ENCODE measurements around the gene CREB3L4.
"Not testable (repeated sequence)": the region's sequence is repeated elsewhere in the genome, so short reads cannot be mapped to it uniquely, and the experiment has no call there.

The CREB3L4 gene

DNA sequence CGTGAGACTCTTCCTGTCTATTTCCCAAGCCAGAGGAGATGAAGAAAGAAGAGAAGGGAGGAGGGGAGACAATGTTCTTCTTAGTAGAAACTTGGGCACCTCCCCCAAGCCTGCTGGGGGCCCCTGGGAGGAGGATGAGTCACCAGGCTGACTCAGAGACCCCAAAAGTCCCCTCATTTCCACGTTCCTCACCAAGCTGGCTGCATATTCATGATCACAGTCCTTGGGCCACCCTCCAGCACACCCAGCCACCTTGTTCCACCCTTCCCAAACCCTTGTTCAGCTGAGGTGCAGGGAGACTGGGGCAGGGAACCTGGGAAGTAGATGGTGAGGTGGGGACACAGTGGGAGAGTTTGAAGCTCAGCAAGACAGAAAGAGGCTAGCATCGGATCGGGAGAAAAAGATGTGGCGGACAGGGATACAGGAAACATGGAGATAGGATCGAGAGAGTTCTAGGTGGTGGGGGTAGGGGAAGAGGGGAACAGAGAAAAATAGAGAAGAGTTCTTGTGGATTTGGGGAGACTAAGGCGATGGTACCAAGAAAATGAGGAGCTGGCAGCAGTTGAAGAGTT lies 17.7 kb downstream of the CREB3L4 start:
- H3K27ac ChIP-seq (ENCODE audit: insufficient read depth, low read length, poor library complexity, severe bottlenecking) = no peak overlapping the region
- no peaks in the 10 kb centered on the region for H3K27me3 ChIP-seq (replicated peaks; ENCODE audit: control insufficient read depth, insufficient read depth, low read length, poor library complexity, severe bottlenecking)
- peaks cover 7% of the 10 kb centered on the region for H3K4me1 ChIP-seq (ENCODE audit: control insufficient read depth, insufficient read depth, low read length, poor library complexity, severe bottlenecking)
- no peaks in the 10 kb centered on the region for H3K9me3 ChIP-seq (ENCODE audit: control insufficient read depth, low read length)
- DNase-seq = no peak
- no peak overlapping the region for H3K4me3 ChIP-seq (ENCODE audit: insufficient read depth, low read depth, low read length, poor library complexity, severe bottlenecking)
- no peaks in the 10 kb centered on the region for H3K36me3 ChIP-seq (ENCODE audit: control insufficient read depth, insufficient read depth, low read length)

DNA sequence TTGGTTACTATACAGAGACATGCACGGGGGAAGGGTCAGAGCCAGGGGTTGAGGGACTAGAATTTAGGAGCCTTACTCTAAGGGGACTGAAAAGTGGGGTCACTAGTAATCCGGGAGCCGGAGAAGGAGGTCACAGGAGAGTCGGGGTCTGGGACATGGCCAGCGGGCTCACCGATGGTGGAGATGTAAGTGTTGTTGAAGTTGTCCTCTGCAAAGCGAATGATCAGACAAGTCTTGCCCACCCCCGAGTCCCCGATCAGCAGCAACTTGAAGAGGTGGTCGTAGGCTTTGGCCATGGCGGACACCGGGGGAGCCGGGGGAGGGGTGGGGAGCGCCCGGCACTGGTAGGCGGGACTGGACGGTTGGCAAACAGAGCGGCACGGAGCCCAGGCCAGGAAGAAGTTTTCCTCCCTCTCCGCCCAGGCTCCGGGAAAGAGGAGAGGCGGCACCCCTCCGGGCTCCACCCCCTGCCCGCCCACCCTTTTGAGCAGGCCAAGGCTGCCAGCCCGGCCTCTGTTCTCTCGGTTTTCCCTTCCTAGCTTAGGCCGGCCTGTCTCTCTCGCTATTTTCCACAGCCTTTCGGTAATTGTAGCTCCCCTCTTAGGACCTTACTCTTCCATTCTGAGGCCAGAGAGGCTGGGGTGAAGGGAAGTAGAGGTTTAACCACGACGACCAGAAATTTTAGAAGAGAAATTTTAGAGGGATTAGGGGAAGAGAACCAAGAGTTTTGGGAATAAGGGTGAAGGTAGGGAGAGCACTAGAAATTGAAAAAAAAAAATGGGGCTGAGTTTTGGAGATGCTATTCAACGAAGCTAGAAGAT lies 18.4 kb downstream of the CREB3L4 start, which contains the start of gene RAB13:
Gene RAB13, minus strand, starts transcription at position 399 of the 821 bp plus-strand sequence. Its CDS starts 103 bp downstream, at position 296.
- Histone ChIP-seq H3K9me3 (ENCODE audit: control insufficient read depth, low read length) (no peaks in the 10 kb centered on the region), H3K4me3 (ENCODE audit: insufficient read depth, low read depth, low read length, poor library complexity, severe bottlenecking) (no peak within 1 kb of the TSS), H3K27ac (ENCODE audit: insufficient read depth, low read length, poor library complexity, severe bottlenecking) (peak within 1 kb of the TSS; percentile 41), H3K27me3 (replicated peaks; ENCODE audit: control insufficient read depth, insufficient read depth, low read length, poor library complexity, severe bottlenecking) (no peaks in the 10 kb centered on the region), H3K4me1 (ENCODE audit: control insufficient read depth, insufficient read depth, low read length, poor library complexity, severe bottlenecking) (peaks cover 7% of the 10 kb centered on the region), H3K36me3 (ENCODE audit: control insufficient read depth, insufficient read depth, low read length) (no peaks in the 10 kb centered on the region)
- DNase-seq = no peak

GRCh38 chr1:153987621-153988020 lies 19.9 kb downstream of the CREB3L4 start:
- Histone ChIP-seq H3K27ac (ENCODE audit: insufficient read depth, low read length, poor library complexity, severe bottlenecking) (no peak overlapping the region), H3K36me3 (ENCODE audit: control insufficient read depth, insufficient read depth, low read length) (peaks cover 9% of the 10 kb centered on the region), H3K9me3 (ENCODE audit: control insufficient read depth, low read length) (no peaks in the 10 kb centered on the region), H3K27me3 (replicated peaks; ENCODE audit: control insufficient read depth, insufficient read depth, low read length, poor library complexity, severe bottlenecking) (no peaks in the 10 kb centered on the region), H3K4me3 (ENCODE audit: insufficient read depth, low read depth, low read length, poor library complexity, severe bottlenecking) (no peak overlapping the region), H3K4me1 (ENCODE audit: control insufficient read depth, insufficient read depth, low read length, poor library complexity, severe bottlenecking) (peaks cover 20% of the 10 kb centered on the region)
- DNase-seq = no peak

DNA sequence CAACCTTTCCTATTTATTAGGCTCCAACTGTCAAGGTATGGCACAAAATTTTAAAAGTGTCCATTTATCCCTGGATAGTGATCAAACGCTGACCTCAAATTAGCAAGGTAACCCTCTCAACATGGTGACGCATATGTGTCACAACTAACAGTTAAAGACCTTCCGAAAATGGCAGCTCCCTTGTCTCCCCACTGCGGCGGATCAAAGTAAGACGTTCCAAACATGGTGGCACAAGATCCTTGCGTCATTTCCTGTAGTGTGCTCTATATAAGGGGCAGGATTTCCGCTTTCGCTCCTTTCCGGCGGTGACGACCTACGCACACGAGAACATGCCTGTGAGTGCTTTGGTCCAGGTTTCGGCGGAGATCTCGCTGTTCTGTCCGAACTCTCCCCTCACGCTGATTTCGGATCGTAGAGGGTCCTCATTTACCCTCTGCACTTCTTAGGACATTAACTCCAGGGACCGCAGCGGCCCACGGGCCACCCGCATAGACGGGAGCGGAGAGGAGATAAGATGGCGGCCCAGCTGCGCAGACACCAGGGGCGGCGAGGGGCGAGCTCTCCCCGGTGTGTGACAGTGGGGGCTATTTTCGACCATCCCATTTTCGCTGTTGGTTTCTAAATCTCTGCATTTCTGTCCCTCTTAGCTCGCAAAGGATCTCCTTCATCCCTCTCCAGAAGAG lies 22.9 kb downstream of the CREB3L4 start, which contains the start of gene RPS27:
Gene RPS27, plus strand, starts transcription at position 295 of the 683 bp plus-strand sequence. Its CDS starts 35 bp downstream, at position 330.
- peak within 1 kb of the TSS; percentile 95 for H3K4me3 ChIP-seq (ENCODE audit: insufficient read depth, low read depth, low read length, poor library complexity, severe bottlenecking)
- no peaks in the 10 kb centered on the region for H3K9me3 ChIP-seq (ENCODE audit: control insufficient read depth, low read length)

DNA sequence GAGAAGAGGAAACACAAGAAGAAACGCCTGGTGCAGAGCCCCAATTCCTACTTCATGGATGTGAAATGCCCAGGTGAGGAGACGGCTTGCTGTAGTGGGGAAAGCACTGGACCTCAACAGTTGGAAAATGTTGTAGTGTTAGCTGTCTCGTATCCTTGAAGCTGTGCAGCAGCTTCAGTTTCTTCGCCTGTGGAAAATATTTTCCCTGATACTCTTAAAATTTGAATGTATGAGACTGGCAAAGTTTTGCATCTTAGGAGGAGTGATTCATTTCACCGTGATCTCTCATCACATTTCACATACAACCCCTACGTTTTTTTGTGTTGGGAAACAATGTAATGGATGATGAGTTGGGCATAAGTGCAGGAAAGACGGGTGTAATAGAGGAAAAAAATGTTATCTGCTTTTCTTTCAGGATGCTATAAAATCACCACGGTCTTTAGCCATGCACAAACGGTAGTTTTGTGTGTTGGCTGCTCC lies 23.5 kb downstream of the CREB3L4 start:
- Histone ChIP-seq H3K4me3 (ENCODE audit: insufficient read depth, low read depth, low read length, poor library complexity, severe bottlenecking) (peak overlapping the region; percentile 95), H3K4me1 (ENCODE audit: control insufficient read depth, insufficient read depth, low read length, poor library complexity, severe bottlenecking) (peaks cover 22% of the 10 kb centered on the region), H3K9me3 (ENCODE audit: control insufficient read depth, low read length) (no peaks in the 10 kb centered on the region), H3K27ac (ENCODE audit: insufficient read depth, low read length, poor library complexity, severe bottlenecking) (peak overlapping the region; percentile 98), H3K27me3 (replicated peaks; ENCODE audit: control insufficient read depth, insufficient read depth, low read length, poor library complexity, severe bottlenecking) (no peaks in the 10 kb centered on the region), H3K36me3 (ENCODE audit: control insufficient read depth, insufficient read depth, low read length) (peaks cover 30% of the 10 kb centered on the region)
- no peak for DNase-seq

More for the DNA sequence above, 22.9 kb downstream of the CREB3L4 start, which contains the start of gene RPS27:
- H3K27me3 ChIP-seq (replicated peaks; ENCODE audit: control insufficient read depth, insufficient read depth, low read length, poor library complexity, severe bottlenecking) = no peaks in the 10 kb centered on the region
- H3K36me3 ChIP-seq (ENCODE audit: control insufficient read depth, insufficient read depth, low read length) = peaks cover 28% of the 10 kb centered on the region
- H3K27ac ChIP-seq (ENCODE audit: insufficient read depth, low read length, poor library complexity, severe bottlenecking) = peak within 1 kb of the TSS; percentile 98
- peak; percentile 81 to 88 (median 85) for DNase-seq
- H3K4me1 ChIP-seq (ENCODE audit: control insufficient read depth, insufficient read depth, low read length, poor library complexity, severe bottlenecking) = peaks cover 22% of the 10 kb centered on the region

- no peaks in the 10 kb centered on the region for H3K27me3 ChIP-seq (replicated peaks; ENCODE audit: control insufficient read depth, insufficient read depth, low read length, poor library complexity, severe bottlenecking)
- H3K4me3 ChIP-seq (ENCODE audit: insufficient read depth, low read depth, low read length, poor library complexity, severe bottlenecking) = peak overlapping the region; percentile 95
- peaks cover 30% of the 10 kb centered on the region for H3K36me3 ChIP-seq (ENCODE audit: control insufficient read depth, insufficient read depth, low read length)
- no peaks in the 10 kb centered on the region for H3K9me3 ChIP-seq (ENCODE audit: control insufficient read depth, low read length)
- peak overlapping the region; percentile 98 for H3K27ac ChIP-seq (ENCODE audit: insufficient read depth, low read length, poor library complexity, severe bottlenecking)
- DNase-seq = no peak
- peaks cover 17% of the 10 kb centered on the region for H3K4me1 ChIP-seq (ENCODE audit: control insufficient read depth, insufficient read depth, low read length, poor library complexity, severe bottlenecking)
Measured at GRCh38 chr1:153991806-153992205, 24.1 kb downstream of the CREB3L4 start.

- no peak for DNase-seq
- Histone ChIP-seq H3K36me3 (ENCODE audit: control insufficient read depth, insufficient read depth, low read length) (peaks cover 30% of the 10 kb centered on the region), H3K4me3 (ENCODE audit: insufficient read depth, low read depth, low read length, poor library complexity, severe bottlenecking) (no peak overlapping the region), H3K4me1 (ENCODE audit: control insufficient read depth, insufficient read depth, low read length, poor library complexity, severe bottlenecking) (peaks cover 15% of the 10 kb centered on the region), H3K9me3 (ENCODE audit: control insufficient read depth, low read length) (no peaks in the 10 kb centered on the region), H3K27me3 (replicated peaks; ENCODE audit: control insufficient read depth, insufficient read depth, low read length, poor library complexity, severe bottlenecking) (no peaks in the 10 kb centered on the region), H3K27ac (ENCODE audit: insufficient read depth, low read length, poor library complexity, severe bottlenecking) (no peak overlapping the region)
Measured at GRCh38 chr1:153995202-153995601, 27.5 kb downstream of the CREB3L4 start.

DNA sequence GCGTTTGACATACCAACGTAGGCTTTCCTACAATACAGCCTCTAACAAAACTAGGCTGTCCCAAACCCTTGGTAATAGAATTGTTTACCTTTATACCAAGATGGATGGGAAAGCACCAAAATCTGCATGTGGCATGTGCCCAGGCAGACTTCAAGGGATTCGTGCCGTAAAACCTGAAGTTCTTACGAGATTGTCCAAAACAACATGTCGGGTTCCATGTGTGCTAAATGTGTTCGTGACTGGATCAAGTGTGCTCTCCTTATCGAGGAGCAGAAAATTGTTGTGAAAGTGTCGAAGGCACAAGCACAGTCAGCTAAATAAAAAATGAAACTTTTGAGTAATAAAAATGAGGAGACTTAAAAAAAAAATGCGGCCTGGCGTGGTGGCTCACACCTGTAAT lies 27.9 kb downstream of the CREB3L4 start:
- DNase-seq = no peak
- H3K27me3 ChIP-seq (replicated peaks; ENCODE audit: control insufficient read depth, insufficient read depth, low read length, poor library complexity, severe bottlenecking) = no peaks in the 10 kb centered on the region

DNA sequence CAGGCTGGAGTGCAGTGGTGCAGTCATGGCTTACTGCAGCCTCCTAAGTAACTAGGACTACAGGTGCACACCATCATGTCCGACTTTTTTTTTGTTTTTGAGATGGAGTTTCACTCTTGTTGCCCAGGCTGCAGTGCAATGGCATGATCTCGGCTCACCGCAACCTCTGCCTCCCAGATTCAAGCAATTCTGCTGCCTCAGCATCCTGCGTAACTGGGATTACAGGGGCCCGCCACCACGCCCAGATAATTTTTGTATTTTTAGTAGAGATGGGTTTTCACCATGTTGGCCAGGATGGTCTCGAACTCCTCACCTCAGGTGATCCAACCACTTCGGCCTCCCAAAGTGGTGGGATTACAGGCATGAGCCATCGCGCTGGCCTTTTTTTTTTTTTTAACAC lies 29.2 kb downstream of the CREB3L4 start:
- H3K36me3 ChIP-seq (ENCODE audit: control insufficient read depth, insufficient read depth, low read length) = peaks cover 27% of the 10 kb centered on the region
- not testable (repeated sequence) for H3K4me1 ChIP-seq (ENCODE audit: control insufficient read depth, insufficient read depth, low read length, poor library complexity, severe bottlenecking); H3K9me3 ChIP-seq (ENCODE audit: control insufficient read depth, low read length); DNase-seq; H3K4me3 ChIP-seq (ENCODE audit: insufficient read depth, low read depth, low read length, poor library complexity, severe bottlenecking); H3K27me3 ChIP-seq (replicated peaks; ENCODE audit: control insufficient read depth, insufficient read depth, low read length, poor library complexity, severe bottlenecking); H3K27ac ChIP-seq (ENCODE audit: insufficient read depth, low read length, poor library complexity, severe bottlenecking)

More for the DNA sequence above, 27.9 kb downstream of the CREB3L4 start:
- H3K36me3 ChIP-seq (ENCODE audit: control insufficient read depth, insufficient read depth, low read length) = peaks cover 30% of the 10 kb centered on the region
- H3K4me1 ChIP-seq (ENCODE audit: control insufficient read depth, insufficient read depth, low read length, poor library complexity, severe bottlenecking) = peaks cover 15% of the 10 kb centered on the region
- no peaks in the 10 kb centered on the region for H3K9me3 ChIP-seq (ENCODE audit: control insufficient read depth, low read length)
- no peak overlapping the region for H3K4me3 ChIP-seq (ENCODE audit: insufficient read depth, low read depth, low read length, poor library complexity, severe bottlenecking)
- H3K27ac ChIP-seq (ENCODE audit: insufficient read depth, low read length, poor library complexity, severe bottlenecking) = no peak overlapping the region

Data from effector memory CD4-positive, alpha-beta T cell (primary cell).